Esophagus squamous epithelium (tissue), 4 donors: ENCODE measurements around the gene CNP.

Experiments used
- POLR2A ChIP-seq, 4 donors: fragments of 450-650 bp; IDR thresholded peaks; one replicate each; pipeline ENCODE4 v1.6.1; 2017; ENCODE audit warnings: antibody characterized with exemption in 4 of 4, mild to moderate bottlenecking in 4 of 4, moderate library complexity in 3 of 4
- TF ChIP-seq, protein P1 (sequence below), 6 experiments: fragments of 450-650 bp in 4 of 6; fragments of 200-600 bp in 2 of 6; sonication (generic) in 2 of 6; IDR thresholded peaks; one replicate each; pipeline ENCODE4 v1.5.1; 2016 to 2019; ENCODE audit warnings: antibody characterized with exemption in 6 of 6, mild to moderate bottlenecking in 4 of 6, moderate library complexity in 4 of 6

DNA sequence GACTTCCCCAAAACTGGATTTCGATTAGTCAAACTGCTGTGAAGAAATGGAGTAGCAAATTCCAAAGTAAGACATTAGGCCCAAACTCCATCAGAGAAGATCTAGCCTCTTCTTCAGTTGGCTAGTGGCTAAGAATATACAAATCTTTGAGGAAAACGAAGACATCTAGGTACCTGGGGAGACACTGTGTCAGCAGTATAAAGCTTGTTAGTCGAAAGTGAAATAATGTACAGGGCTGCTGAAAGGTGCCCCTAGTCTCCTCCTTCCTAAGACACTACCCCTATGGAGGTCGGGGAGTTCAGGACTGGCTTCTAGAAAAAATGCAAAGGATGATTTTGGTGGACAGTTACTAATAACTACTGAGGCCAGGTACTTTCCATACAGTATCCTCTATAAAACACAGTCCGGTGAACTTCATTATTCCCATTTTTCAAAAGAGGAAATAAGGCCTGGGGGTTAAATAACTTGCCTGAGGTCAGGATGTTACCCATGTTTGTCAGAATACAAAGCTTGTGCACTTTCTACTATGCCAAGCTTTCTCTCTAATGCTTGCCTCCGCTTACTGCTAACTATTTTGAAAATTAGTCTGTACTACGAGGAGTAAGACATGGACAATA is 35.7 kb downstream of the CNP start:
- TF ChIP-seq, protein P1, sequence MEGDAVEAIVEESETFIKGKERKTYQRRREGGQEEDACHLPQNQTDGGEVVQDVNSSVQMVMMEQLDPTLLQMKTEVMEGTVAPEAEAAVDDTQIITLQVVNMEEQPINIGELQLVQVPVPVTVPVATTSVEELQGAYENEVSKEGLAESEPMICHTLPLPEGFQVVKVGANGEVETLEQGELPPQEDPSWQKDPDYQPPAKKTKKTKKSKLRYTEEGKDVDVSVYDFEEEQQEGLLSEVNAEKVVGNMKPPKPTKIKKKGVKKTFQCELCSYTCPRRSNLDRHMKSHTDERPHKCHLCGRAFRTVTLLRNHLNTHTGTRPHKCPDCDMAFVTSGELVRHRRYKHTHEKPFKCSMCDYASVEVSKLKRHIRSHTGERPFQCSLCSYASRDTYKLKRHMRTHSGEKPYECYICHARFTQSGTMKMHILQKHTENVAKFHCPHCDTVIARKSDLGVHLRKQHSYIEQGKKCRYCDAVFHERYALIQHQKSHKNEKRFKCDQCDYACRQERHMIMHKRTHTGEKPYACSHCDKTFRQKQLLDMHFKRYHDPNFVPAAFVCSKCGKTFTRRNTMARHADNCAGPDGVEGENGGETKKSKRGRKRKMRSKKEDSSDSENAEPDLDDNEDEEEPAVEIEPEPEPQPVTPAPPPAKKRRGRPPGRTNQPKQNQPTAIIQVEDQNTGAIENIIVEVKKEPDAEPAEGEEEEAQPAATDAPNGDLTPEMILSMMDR (IDR thresholded peaks at IDR 0.05): no peak
- TF ChIP-seq POLR2A (IDR thresholded peaks at IDR 0.05): no peak
